OCI-LY3 (cell line): Measurements from ENCODE around the gene ABTB2.

ENCODE experiments used
- H2AFZ ChIP-seq: fragments of 200-600, 300-600 bp; shearing (Covaris generic); 2 replicates; pipeline ENCODE4 v1.6.0; 2014; ENCODE audit warnings: antibody characterized with exemption, low read depth, low read length
- H3K27ac ChIP-seq: fragments of 200-600, 300-600 bp; sonication (generic); 2 replicates; pipeline ENCODE4 v1.5.1; 2014; ENCODE audit warnings: mild to moderate bottlenecking, low read length, moderate library complexity, mixed read lengths
- H3K27me3 ChIP-seq: fragments of 200-600, 300-600 bp; sonication (generic); 2 replicates; pipeline ENCODE4 v1.6.1; 2014; ENCODE audit warnings: low read depth, low read length, mixed read lengths
- H3K36me3 ChIP-seq: fragments of 200-600, 300-600 bp; sonication (generic); replicated peaks from 2 replicates; pipeline ENCODE3; 2014; ENCODE audit warnings: low read depth, low read length, mixed read lengths
- H3K4me1 ChIP-seq: fragments of 300-600, 200-600 bp; sonication (generic); 2 replicates; pipeline ENCODE4 v1.6.1; 2014; ENCODE audit warnings: low read length, mixed read lengths
- H3K4me2 ChIP-seq: fragments of 200-600, 300-600 bp; sonication (generic); 2 replicates; pipeline ENCODE4 v1.6.1; 2014; ENCODE audit warnings: low read length, mixed read lengths
- H3K4me3 ChIP-seq: fragments of 300-600, 200-600 bp; sonication (generic); 2 replicates; pipeline ENCODE4 v1.5.1; 2014; ENCODE audit warnings: antibody characterized with exemption, mild to moderate bottlenecking, low read length, moderate library complexity
- H3K79me2 ChIP-seq: fragments of 300-600, 200-600 bp; shearing (Covaris generic); 2 replicates; pipeline ENCODE4 v1.6.1; 2014; ENCODE audit warnings: mild to moderate bottlenecking, low read length, mixed read lengths
- H3K9ac ChIP-seq: fragments of 300-600, 200-600 bp; shearing (Covaris generic); 2 replicates; pipeline ENCODE4 v1.6.0; 2014; ENCODE audit warnings: mild to moderate bottlenecking, low read length, moderate library complexity
- H3K9me3 ChIP-seq: fragments of 200-600, 300-600 bp; shearing (Covaris generic); 2 replicates; pipeline ENCODE4 v1.6.1; 2014; ENCODE audit warnings: low read length, mixed read lengths; ENCODE audit not compliant: insufficient read depth
- H4K20me1 ChIP-seq: fragments of 200-600, 300-600 bp; sonication (generic); 2 replicates; pipeline ENCODE4 v1.6.1; 2016; ENCODE audit warnings: low read length, mixed read lengths; ENCODE audit not compliant: insufficient read depth
- EZH2phosphoT487 ChIP-seq: fragments of 200-600 bp; shearing (Covaris generic); IDR thresholded peaks from 2 replicates; pipeline ENCODE4 v1.6.1; 2018; ENCODE audit warnings: antibody characterized with exemption, mixed run types, low read depth
- TF ChIP-seq, protein P1 (sequence below): fragments of 200-600, 300-600 bp; sonication (generic); IDR thresholded peaks from 2 replicates; pipeline ENCODE4 v1.5.1; 2014; ENCODE audit warnings: antibody characterized with exemption, low read length, low read depth

ABTB2 gene

GRCh38 chr11:34331736-34332135 lies 26.1 kb downstream of the ABTB2 start:
- H3K9ac ChIP-seq: no peak overlapping the region
- no peaks in the 10 kb centered on the region for H3K27me3 ChIP-seq
- H4K20me1 ChIP-seq: 0 out of 2 replicates have a peak, but pooled peaks cover 8% of the 10 kb centered on the region
- no peaks in the 10 kb centered on the region for H3K9me3 ChIP-seq
- no peak overlapping the region for H2AFZ ChIP-seq
- H3K4me1 ChIP-seq: peaks cover 19% of the 10 kb centered on the region
- no peak for TF ChIP-seq EZH2phosphoT487
- TF ChIP-seq, protein P1, sequence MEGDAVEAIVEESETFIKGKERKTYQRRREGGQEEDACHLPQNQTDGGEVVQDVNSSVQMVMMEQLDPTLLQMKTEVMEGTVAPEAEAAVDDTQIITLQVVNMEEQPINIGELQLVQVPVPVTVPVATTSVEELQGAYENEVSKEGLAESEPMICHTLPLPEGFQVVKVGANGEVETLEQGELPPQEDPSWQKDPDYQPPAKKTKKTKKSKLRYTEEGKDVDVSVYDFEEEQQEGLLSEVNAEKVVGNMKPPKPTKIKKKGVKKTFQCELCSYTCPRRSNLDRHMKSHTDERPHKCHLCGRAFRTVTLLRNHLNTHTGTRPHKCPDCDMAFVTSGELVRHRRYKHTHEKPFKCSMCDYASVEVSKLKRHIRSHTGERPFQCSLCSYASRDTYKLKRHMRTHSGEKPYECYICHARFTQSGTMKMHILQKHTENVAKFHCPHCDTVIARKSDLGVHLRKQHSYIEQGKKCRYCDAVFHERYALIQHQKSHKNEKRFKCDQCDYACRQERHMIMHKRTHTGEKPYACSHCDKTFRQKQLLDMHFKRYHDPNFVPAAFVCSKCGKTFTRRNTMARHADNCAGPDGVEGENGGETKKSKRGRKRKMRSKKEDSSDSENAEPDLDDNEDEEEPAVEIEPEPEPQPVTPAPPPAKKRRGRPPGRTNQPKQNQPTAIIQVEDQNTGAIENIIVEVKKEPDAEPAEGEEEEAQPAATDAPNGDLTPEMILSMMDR: no peak
- H3K36me3 ChIP-seq: no peaks in the 10 kb centered on the region
- no peak overlapping the region for H3K27ac ChIP-seq
- H3K4me3 ChIP-seq: no peak overlapping the region
- H3K79me2 ChIP-seq: peaks cover 38% of the 10 kb centered on the region
- no peak overlapping the region for H3K4me2 ChIP-seq

DNA sequence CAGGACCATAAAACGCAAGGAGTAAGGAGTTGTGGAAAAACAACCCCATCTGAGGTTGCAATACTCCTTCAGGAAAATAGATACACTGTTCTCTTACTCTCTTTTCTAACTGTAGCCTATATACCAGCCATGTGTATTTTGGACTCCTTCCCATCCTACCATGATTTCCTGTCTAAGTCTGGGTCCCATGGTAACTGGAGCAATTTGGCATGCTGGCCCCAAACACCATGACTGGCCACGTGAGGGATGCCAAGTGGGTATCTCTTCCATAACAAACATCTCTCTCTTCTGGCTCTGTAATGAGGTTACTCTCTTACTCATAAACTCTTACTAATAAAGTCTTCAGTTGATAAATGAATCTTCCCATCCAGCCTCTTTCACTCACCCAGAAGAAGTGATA lies 26.5 kb downstream of the ABTB2 start:
- Histone ChIP-seq H3K4me1 (peaks cover 19% of the 10 kb centered on the region), H3K27me3 (no peaks in the 10 kb centered on the region), H3K79me2 (peaks cover 38% of the 10 kb centered on the region), H3K36me3 (no peaks in the 10 kb centered on the region), H3K9me3 (no peaks in the 10 kb centered on the region), H2AFZ (no peak overlapping the region), H3K4me2 (no peak overlapping the region), H4K20me1 (0 out of 2 replicates have a peak, but pooled peaks cover 8% of the 10 kb centered on the region), H3K4me3 (no peak overlapping the region), H3K9ac (no peak overlapping the region), H3K27ac (no peak overlapping the region)
- TF ChIP-seq, protein P1: no peak
- no peak for TF ChIP-seq EZH2phosphoT487

DNA sequence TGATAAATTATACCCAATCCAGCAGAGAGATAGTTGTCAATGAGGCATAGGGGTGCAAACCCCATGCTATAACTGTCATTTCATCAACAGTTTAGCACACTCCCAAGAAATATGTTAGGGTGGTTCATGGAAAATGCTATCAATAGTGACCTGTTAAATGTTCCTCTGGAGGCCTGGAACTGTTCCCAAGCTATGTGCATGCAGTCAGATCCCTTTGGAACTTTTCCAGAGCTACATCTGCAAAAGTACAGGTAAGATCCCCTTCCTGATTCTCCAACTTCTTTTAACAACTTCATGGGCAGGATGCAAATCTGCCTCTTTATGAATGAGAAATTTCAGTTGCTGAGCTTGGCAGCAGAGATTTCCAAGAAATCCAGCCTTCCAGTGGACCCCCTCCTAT lies 27.2 kb downstream of the ABTB2 start:
- Histone ChIP-seq H3K9ac (no peak overlapping the region), H4K20me1 (0 out of 2 replicates have a peak, but pooled peaks cover 8% of the 10 kb centered on the region), H3K27me3 (no peaks in the 10 kb centered on the region), H3K79me2 (peaks cover 38% of the 10 kb centered on the region), H2AFZ (no peak overlapping the region), H3K36me3 (no peaks in the 10 kb centered on the region), H3K4me2 (no peak overlapping the region), H3K4me3 (no peak overlapping the region), H3K4me1 (peaks cover 17% of the 10 kb centered on the region), H3K9me3 (no peaks in the 10 kb centered on the region), H3K27ac (no peak overlapping the region)
- no peak for TF ChIP-seq EZH2phosphoT487
- TF ChIP-seq, protein P1: no peak

DNA sequence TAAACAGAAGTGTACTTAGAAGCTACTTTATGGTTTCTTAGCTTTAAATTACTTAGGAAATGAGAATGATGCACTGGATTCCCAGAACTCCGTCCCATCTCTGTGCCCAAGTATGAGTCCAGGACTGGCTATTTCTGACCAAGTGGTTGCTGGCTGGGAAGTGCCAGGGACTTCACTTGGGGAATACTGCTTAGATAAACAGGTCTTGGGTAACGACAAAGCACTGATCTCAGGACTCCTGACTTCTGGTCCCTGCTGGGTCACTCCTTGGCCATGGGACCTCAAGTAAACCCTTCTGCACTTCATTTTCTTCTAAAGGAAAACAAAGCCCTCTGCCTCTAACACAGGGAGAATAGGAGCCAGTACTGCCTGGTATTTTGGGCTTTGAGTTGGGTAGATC lies 27.9 kb downstream of the ABTB2 start:
- H3K79me2 ChIP-seq: peaks cover 31% of the 10 kb centered on the region
- no peak overlapping the region for H3K27ac ChIP-seq
- peaks cover 10% of the 10 kb centered on the region for H3K4me1 ChIP-seq

More for the DNA sequence above, 27.9 kb downstream of the ABTB2 start:
- Histone ChIP-seq H3K36me3 (no peaks in the 10 kb centered on the region), H3K27me3 (no peaks in the 10 kb centered on the region), H3K4me3 (no peak overlapping the region), H3K9ac (no peak overlapping the region), H2AFZ (no peak overlapping the region), H3K9me3 (no peaks in the 10 kb centered on the region), H4K20me1 (0 out of 2 replicates have a peak, but pooled peaks cover 8% of the 10 kb centered on the region), H3K4me2 (no peak overlapping the region)
- TF ChIP-seq EZH2phosphoT487: no peak
- TF ChIP-seq, protein P1: no peak
